GM18498 (cell line): Measurements from ENCODE around the gene ELK3.

ENCODE experiments used
- ATAC-seq: cut with Tn5 transposase; IDR thresholded peaks from one replicate; pipeline ENCODE4 v1.9.1; 2021; ENCODE audit warnings: mild to moderate bottlenecking, moderate library complexity; ENCODE audit not compliant: unreplicated experiment

ELK3 gene

DNA sequence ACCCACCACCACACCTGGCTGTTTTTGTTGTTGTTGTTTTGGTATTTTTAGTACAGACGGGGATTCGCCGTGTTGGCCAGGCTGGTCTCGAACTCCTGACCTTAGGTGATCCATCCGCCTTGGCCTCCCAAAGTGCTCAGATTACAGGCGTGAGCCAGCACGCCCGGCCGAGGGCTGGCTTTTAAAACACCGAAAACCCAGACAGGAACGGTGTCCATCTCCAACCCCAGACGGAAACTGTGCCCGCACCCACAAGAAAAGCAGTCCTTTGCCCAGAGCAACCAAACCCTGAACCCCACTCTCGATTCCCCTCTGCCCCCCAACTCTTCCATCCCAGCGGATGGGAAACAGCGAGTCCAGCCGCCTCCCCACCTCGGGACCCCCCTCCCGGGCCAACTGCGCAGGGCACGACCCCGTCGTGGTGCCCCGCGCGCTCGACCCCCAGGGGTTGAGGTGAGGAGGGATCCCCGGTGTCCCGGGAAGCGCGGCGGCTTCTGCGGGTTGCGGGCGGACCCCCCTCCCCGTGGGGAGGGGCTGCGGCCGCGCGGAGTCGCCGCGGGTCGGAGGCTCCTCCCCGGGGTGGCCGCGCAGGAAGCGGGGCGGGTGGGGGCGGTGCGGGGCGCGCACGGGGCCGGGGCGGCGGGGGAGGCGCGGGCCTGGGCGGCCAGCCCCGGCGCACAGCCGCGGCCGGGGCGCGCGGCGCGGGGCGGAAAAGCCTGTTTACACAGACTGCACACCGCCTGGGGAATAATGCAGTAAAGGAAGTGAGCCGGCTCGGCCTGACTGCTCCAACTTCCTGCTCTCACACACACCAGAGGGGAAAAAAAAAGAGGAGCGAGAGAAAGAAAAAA, at the start of gene ELK3:
TSS of gene ELK3 (plus strand) at position 651 of the 851 bp plus-strand sequence.
- ATAC-seq, result peak; percentile 42

DNA sequence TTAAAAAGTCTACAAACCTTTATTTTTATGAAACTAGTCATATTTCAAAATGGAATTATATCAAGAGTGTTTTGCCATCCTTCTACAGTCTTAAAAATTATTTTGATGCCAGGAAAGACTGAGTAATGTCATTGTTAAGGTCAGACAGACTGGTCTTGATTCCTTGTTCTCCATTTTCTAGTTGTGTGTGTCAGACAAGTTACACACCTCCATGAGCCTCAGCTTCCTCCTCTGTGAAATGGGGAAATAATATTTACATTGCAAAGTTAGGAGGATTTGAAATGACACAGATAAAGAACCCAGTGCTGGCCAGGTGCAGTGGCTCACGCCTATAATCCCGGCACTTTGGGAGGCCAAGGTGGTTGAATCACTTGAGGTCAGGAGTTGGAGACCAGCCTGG, 47.4 kb upstream of the ELK3 start:
- no peak for ATAC-seq

DNA sequence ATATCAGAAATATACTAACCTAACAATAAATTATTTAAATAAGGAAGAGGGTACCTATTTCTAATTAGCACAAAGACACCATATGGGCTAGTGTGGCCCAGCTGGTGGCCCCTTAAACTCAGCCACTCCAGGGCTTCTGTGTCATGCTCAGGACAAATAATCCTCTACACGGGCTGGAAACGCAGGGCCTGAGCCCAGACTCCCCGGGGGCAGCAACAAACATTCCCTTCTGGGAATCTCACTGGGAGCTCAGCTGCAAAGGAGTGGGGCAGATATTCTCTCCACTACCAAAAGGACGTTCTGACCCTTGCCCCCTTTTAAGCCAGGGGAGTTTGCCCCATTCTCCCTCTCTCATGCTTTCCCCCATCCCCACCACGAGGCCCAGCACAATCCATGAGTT, 43.7 kb upstream of the ELK3 start:
- no peak for ATAC-seq

DNA sequence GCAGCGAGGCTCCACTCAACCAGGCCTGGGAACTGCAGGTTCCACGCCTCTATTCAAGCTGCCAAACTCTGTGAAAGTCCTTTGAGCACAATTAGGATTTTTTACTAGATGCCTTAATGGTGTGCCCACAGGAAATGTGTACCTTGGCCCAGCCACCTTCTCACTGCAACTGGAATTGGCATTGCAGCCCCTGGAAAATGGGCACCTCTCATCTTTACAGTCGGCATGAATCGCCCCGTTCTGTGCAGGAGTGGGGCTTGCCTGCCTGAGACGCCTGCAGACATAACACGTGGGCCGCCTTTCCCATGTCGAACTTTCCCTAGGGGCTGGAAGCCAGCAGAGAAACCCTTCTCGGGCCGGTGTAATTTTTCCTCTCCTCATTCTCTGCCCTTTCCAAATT, 42.0 kb upstream of the ELK3 start:
- no peak for ATAC-seq

DNA sequence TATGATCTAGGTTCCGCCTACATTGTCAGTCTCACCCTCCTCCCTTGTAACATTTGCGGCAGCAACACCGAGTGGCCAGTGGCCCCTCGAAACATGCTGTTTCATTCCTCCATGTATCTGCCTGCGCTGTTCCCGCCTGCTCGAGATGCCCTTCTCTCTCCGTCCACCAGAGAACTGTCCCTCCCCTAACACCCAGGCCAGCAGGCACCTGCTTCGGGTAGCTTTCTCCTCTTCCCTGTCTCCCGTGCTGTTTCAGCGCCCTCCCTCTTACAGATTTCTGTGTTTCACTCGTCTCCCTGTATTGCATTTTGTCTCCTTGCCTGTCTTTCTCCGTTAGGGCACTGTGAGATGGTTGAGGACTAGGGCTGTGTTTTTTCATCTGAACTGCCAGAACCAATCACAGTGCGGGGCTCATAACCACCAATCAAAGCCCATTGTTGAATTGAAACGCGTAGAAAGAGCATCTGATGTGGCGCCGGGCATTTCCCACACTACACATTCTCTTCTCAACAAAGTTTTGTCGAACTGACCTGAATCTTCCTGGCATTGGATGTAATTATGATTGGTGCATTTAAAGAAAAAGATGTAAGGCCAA, 40.9 kb upstream of the ELK3 start:
- ATAC-seq, result no peak

DNA sequence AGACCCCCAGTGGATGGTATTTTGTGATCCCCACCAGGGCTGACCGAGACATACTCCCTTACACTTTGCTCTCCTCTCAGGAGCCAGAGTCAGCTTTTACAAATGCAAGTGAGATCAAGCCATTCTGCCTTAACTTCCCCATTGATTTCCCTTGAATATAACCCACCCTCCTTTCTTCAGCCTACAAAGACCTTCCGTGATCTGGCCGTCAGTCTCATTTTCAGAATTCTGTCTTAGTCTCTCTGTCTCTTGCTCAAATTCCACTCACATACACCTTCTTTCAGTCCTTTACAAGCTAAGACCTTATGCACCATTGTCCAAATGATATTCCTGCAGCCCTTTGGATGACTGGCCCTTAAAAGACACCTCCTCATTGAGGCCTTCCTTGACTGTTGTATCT, 39.0 kb upstream of the ELK3 start:
- no peak for ATAC-seq

DNA sequence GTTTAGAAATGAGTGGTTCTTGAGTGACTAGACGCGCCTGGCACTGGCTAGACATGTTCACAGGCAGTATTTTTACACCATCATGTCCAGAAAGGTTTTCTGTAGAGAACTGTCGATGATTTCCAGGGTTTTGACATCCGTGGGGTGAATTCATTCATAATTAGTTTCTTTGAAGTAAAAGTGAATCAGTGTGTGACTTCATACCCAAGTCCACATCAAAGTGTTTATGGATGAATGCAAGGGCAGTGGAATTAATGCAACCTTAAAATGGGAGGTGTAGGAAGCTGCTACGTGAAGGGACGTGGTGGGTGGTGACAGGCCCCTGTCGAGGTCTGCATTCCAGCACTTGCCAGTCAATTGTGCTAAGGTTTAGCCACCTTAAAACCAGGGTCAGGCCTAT, 38.4 kb upstream of the ELK3 start:
- no peak for ATAC-seq

DNA sequence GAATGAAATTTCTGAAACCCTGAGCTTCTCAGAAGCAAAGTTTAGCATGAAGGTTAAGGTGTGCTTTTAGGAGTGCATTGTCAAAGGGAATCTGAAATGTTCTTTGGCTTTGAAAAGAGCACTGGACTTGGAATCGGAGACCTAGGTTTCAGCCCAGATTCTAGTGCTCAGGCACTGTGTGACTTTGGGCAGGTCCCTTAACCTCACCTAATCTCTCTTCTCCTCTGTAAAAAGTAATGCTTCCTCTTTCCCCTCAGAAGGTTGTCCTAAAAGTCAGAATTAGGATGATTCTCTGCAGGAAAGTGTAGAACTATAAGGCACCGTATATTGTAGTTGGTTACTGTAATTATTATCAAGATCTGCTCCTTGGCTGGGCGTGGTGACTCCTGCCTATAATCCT, 38.0 kb upstream of the ELK3 start:
- ATAC-seq, result no peak

DNA sequence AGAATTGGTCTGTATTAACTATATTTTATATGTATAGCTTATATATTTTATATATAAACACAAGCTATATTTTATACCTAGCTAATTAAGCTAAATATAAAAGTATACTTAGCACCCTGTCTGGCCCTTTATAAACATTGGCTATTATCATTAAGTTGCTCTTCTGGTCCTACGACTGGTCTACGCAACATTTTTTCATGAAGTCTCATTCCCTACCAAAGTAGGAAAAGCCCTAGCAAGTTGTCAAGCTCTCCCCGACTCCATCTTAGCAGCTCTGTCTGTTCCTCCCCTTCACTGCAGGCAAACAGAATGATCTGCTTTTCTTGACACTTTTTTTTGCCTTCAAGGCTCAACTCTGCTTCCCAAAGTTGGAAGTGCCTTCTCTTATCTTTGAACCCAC, 36.7 kb upstream of the ELK3 start:
- ATAC-seq, result no peak

DNA sequence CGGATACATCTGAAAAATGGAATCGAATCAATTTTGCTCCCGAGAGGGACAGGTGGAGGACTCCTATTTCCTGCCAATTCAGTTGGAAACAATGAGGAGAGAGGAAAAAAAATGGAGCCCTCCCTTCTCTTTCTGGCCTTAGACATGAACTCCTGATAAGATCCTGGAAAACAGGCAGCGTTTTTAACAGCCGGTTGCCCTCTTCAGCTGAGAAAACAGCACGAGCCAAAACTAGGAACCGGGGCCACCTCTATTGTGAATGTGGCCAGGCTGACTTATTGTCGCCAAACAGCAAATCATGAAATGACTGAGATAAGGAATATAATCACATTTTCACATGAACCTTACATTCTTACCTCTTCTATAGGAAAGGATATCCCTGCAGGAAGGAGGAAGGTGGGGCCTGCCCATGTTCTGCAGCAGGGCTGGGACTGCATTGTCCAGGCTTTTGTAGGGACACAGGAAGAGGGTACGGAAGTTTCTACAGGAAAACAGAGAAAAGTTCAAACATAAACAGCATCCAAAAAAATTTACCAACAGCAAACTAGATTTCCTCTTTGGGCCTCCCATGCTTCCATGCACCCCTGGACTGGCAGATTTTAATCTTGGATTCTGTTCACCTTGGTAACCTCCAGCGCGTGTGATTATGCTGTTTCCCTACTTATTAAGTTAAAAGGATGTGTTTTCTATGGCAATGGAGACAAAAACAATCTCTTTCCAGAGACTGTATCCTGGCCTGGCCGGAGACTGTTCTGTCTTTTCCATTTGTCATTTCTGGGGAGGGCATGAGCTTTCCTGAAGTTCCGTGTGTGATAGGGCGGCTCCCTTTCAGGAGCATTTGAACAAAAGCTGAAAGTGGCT, 29.0 kb upstream of the ELK3 start:
- no peak for ATAC-seq

DNA sequence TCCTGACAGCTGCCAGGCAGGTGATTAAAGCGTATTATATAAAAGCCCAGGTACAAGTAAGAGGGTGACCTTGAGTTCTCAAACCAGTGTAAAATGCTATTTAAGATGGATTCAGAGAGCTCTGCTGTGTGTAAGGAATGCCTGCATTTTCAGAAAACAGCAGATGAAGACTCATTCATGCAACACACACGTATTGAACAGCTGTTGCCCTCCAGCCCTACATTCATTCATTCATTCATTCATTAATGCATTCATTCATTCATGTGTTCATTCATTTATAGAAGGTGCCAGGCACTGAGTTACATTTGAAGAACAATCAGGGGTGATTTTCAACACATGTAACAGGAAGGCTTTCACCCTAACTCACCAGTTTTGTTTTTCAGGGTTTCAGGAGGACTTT, 27.4 kb upstream of the ELK3 start:
- no peak for ATAC-seq

DNA sequence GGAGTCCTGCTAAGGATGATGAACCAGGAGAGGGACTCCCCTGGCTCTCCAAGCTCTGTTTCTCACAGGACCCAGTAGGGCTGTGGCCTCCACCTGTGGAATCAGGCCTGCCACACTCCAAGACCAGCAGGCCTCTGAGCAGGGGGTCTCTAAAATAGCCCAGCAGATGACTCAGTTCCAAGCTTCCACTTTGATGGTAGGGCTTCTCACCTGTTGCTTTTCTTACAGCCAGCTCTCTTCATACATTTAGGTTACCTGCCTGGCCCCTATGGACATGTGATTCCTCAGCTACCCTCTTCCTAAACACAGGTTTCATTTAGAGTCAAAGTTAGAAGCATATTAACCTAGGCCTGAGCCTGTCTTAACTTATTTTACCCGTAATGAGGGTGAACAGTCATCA, 26.7 kb upstream of the ELK3 start:
- no peak for ATAC-seq

DNA sequence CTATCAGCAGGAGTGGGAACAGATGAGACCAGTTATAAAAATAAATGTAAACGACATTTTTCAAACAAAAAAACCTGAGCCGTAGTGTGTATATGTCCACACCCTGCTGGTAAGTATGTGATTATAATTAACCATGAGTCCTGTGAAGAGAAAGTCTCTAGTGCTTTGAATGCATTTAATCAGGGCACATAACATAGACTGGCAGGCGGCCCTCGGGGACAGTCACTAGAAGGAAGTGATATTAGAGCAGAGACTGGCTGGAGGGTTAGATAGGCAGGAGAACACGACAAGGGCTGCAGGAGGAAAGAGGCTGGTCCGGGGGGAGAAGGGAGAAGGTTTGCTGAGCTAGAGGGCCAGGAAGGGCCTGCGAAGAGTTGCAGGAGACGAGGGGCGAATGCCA, 23.8 kb upstream of the ELK3 start:
- no peak for ATAC-seq

DNA sequence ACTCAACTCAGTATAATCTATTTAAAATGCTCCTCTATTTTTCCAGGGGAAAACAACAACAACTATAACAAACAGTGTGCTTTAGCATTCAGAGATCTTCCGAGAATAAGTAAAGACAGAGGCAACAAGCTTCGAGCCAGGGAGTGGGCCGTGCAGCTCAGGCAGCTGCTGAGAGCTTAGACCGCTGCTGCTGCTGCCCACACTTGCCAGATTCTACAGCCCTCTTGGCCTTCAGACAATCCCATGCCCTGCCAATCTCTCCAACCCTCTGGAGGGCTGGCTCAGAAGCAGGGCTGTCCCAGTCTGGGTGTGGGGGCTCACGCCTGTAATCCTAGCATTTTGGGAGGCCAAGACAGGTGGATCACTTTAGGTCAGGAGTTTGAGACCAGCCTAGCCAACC, 23.4 kb upstream of the ELK3 start:
- ATAC-seq, result no peak

DNA sequence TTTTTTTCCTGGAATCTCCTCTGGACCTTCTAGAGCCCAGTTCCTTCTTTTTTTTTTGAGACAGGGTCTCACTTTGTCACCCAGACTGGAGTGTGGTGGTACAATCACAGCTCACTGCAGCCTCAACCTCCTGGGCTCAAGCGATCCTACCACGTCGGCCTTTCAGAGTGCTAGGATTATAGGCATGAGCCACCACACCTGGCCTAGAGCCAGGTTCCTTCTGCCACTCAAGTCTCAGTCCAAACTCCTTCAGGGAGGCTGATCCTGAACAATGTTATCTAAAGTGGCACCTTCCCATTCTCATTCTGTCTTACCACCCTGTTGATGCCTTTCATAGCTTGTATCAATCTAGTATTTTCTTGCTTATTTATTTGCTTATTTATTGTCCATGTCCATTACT, 22.3 kb upstream of the ELK3 start:
- ATAC-seq, result no peak

DNA sequence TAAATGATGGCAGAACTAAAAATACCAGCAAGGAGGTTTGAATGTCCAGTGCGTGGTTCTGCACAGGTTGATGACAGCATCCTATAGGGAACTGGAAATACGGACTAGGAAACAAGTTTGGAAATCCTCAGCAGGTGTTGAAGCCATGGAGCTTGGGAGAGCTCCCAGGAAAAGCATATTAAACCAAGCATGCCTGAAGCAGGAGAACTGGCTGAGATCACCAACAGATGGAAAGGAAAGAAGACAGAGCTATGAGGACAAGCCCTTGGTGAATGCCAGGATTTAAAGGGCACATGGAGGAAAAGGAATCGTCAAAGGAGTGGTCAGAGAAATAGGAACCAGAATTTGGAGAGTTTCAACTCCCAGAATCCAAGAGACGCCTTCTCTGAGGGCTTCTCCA, 21.2 kb upstream of the ELK3 start:
- ATAC-seq, result no peak

DNA sequence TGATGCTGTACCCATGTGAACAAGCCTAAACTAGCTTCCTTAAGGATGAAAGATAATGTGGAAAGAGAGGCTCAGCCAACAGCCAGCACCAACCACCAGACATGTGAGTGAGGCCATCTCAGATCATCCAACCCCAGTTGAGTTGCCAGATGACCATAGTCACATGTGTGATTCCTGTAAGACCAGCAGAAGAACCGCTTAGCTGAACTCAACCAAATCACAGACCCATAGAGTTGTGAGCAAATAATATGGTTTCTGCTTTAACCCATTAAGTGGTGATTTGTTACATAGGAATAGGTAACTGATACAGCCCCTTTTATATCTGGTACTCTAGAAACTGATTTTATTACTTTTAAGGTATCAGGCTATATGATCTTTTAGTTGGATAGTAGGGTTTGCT, 17.6 kb upstream of the ELK3 start:
- no peak for ATAC-seq

DNA sequence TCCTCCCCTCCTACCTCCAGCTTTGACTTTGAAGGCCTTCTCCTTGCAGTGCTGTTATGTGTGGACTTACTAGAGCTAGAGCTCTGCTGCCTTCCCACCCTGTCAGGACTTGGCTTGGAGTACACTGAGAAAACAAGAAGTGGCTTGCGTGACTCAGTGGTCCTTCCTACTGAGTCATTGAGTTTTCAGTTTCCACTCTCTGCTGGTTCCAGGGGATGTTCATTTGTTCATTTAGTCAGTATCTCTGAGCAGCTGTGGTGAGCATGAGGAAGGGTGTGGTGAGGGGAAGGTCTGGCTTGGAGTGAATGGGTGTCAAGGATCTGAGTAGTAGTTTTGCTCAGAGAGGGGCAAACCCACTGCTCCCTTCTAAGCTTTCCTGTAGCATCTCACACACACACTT, 17.2 kb upstream of the ELK3 start:
- peak; percentile 82 for ATAC-seq

DNA sequence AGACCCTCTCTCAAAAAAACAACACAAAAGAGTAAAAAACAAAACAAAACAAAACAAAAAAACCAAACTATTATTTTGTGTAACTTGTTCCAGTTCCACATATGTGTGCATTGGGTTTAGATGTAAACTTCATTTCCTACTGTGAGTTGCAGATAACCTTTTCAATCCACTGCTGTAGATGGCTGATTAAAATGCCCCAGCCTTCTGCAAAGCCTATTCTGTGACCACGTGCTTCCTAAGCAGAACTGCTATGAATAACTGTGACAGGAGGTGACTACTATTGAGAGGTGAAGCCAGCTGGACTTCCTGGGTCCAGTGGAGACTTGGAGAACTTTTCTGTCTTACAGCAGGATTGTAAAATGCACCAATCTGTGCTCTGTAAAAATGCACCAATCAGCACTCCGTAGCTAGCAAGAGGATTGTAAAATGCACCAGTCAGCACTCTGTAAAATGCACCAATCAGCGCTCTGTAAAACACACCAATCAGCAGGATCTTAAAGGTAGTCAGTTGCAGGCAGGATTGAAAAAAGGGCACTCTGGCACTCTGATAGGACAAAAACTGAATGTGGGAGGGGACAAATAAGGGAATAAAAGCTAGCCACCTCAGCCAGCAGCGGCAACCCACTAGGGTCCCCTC, 10.3 kb upstream of the ELK3 start:
- ATAC-seq, result no peak

DNA sequence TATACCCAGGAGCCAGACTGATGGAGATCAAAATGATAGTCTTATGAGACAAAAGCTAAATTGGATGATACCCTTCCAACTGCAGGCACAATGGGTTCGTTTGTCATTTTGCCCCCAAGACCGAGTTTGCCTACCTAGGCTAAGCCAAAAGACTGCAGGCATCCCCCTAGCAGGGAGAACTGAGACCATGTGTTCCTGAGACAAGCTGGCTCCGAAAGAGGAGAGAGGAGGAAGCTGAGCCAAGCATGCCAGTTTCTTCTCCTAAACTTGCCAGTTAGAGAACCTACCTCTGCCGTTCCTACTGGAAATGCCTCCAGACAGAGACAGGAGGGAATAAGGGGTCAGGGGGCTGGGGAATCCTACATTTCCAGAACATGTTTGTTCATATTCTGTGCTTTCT, 8.3 kb upstream of the ELK3 start:
- ATAC-seq, result no peak

DNA sequence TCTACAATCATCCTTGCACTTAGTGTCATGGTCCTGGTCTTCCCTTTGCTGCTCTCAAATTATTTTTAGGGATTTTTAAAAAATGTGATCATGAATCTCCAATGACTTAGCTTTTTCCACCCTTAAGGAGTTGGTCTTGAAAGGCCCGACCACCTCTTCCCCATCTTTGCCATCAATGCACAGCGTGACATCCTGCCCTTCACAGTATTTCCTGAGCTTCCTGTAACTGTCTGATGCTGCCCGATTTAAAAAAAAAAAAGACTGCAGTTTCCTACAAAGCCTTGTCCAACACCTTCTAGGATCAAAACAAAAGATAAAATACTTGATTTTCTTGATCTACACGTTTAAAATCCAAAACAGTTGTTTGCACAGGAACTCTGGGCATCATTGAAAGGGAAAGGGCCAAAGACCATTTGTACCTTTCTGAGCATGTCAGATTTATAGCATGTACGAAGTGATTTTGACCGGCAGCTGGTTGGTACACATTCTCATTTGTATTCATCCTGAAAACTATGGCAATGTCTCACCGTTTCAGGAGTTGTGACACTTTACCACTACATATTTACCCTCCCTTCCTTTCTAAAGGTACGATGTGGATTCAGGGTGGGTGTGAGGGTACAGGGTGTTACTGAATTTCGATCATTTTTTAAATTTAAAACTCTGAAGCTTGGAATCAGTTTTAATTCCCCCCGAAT, 7.4 kb upstream of the ELK3 start:
- no peak for ATAC-seq
